ENCODE data around the gene UVSSA. TPM values are rescaled to one million over a fixed set of nuclear protein-coding genes. Genes with fewer than 3 reads are reported as not detected.

The UVSSA gene
- total RNA-seq, 1 donor from 2014 or later, result 22.1 TPM

- Mint-ChIP-seq H3K27ac (ENCODE audit: unreplicated experiment) (no peak overlapping the region), H3K4me3 (ENCODE audit: unreplicated experiment) (no peak overlapping the region), H3K9me3 (ENCODE audit: unreplicated experiment) (no peaks in the 10 kb centered on the region), H3K36me3 (ENCODE audit: low read depth, unreplicated experiment) (no peaks in the 10 kb centered on the region), H3K27me3 (ENCODE audit: unreplicated experiment) (peaks cover 8% of the 10 kb centered on the region), H3K4me1 (ENCODE audit: unreplicated experiment) (no peaks in the 10 kb centered on the region)
- DNase-seq (ENCODE audit: low spot score), result no peak
- TF ChIP-seq CTCF (IDR thresholded peaks at IDR 0.05; ENCODE audit: unreplicated experiment), result no peak
Measured at GRCh38 chr4:1400831-1401408, 53.9 kb downstream of the UVSSA start.

- DNase-seq (ENCODE audit: low spot score), result no peak
- Mint-ChIP-seq H3K4me1 (ENCODE audit: unreplicated experiment) (no peaks in the 10 kb centered on the region), H3K36me3 (ENCODE audit: low read depth, unreplicated experiment) (no peaks in the 10 kb centered on the region), H3K4me3 (ENCODE audit: unreplicated experiment) (no peak overlapping the region), H3K27ac (ENCODE audit: unreplicated experiment) (no peak overlapping the region), H3K9me3 (ENCODE audit: unreplicated experiment) (no peaks in the 10 kb centered on the region), H3K27me3 (ENCODE audit: unreplicated experiment) (peaks cover 8% of the 10 kb centered on the region)
- TF ChIP-seq CTCF (IDR thresholded peaks at IDR 0.05; ENCODE audit: unreplicated experiment), result no peak
Measured at GRCh38 chr4:1401409-1402020, 54.5 kb downstream of the UVSSA start.

- no peaks in the 10 kb centered on the region for H3K36me3 Mint-ChIP-seq (ENCODE audit: low read depth, unreplicated experiment)
- no peak overlapping the region for H3K4me3 Mint-ChIP-seq (ENCODE audit: unreplicated experiment)
- H3K27ac Mint-ChIP-seq (ENCODE audit: unreplicated experiment), result no peak overlapping the region
- peaks cover 9% of the 10 kb centered on the region for H3K27me3 Mint-ChIP-seq (ENCODE audit: unreplicated experiment)
- no peak for TF ChIP-seq CTCF (IDR thresholded peaks at IDR 0.05; ENCODE audit: unreplicated experiment)
- DNase-seq (ENCODE audit: low spot score), result no peak
- H3K9me3 Mint-ChIP-seq (ENCODE audit: unreplicated experiment), result no peaks in the 10 kb centered on the region
- no peaks in the 10 kb centered on the region for H3K4me1 Mint-ChIP-seq (ENCODE audit: unreplicated experiment)
Measured at GRCh38 chr4:1402021-1402515, 55.1 kb downstream of the UVSSA start.

GRCh38 chr4:1402516-1403091 is 55.6 kb downstream of the UVSSA start:
- H3K4me3 Mint-ChIP-seq (ENCODE audit: unreplicated experiment), result no peak overlapping the region
- no peak for TF ChIP-seq CTCF (IDR thresholded peaks at IDR 0.05; ENCODE audit: unreplicated experiment)
- H3K27me3 Mint-ChIP-seq (ENCODE audit: unreplicated experiment), result peaks cover 13% of the 10 kb centered on the region

GRCh38 chr4:1403177-1403583 is 56.2 kb downstream of the UVSSA start:
- H3K4me1 Mint-ChIP-seq (ENCODE audit: unreplicated experiment), result no peaks in the 10 kb centered on the region
- no peak overlapping the region for H3K4me3 Mint-ChIP-seq (ENCODE audit: unreplicated experiment)
- TF ChIP-seq CTCF (IDR thresholded peaks at IDR 0.05; ENCODE audit: unreplicated experiment), result no peak
- H3K27me3 Mint-ChIP-seq (ENCODE audit: unreplicated experiment), result peaks cover 14% of the 10 kb centered on the region
- H3K9me3 Mint-ChIP-seq (ENCODE audit: unreplicated experiment), result no peaks in the 10 kb centered on the region
- no peak overlapping the region for H3K27ac Mint-ChIP-seq (ENCODE audit: unreplicated experiment)
- H3K36me3 Mint-ChIP-seq (ENCODE audit: low read depth, unreplicated experiment), result no peaks in the 10 kb centered on the region
- DNase-seq (ENCODE audit: low spot score), result no peak

More at GRCh38 chr4:1402516-1403091, 55.6 kb downstream of the UVSSA start:
- no peak for DNase-seq (ENCODE audit: low spot score)
- H3K4me1 Mint-ChIP-seq (ENCODE audit: unreplicated experiment), result no peaks in the 10 kb centered on the region
- H3K27ac Mint-ChIP-seq (ENCODE audit: unreplicated experiment), result no peak overlapping the region
- no peaks in the 10 kb centered on the region for H3K9me3 Mint-ChIP-seq (ENCODE audit: unreplicated experiment)
- H3K36me3 Mint-ChIP-seq (ENCODE audit: low read depth, unreplicated experiment), result no peaks in the 10 kb centered on the region

All from endothelial cell (in vitro differentiated cells).